ENCODE measurements around the gene FMR1. TPM values are rescaled to one million over a fixed set of nuclear protein-coding genes. Genes with fewer than 3 reads are reported as not detected.

Gene FMR1
- total RNA-seq (2014; rRNA removed) (24.4 and 37.7 TPM in 2 replicates), Bru-seq, nascent RNA (percentile 75 among the genes with signal in this experiment), BruChase-seq, experiment 1, labeled RNA remaining after a 6-hour chase (percentile 78 among the genes with signal in this experiment), BruChase-seq, experiment 2, labeled RNA remaining after a 2-hour chase (percentile 82 among the genes with signal in this experiment)
- long read RNA-seq, full-length matches to known transcripts, result 26 of 87 reads
- long read RNA-seq, partial matches to known transcripts, result 13 of 87 reads
- long read RNA-seq, other reads (novel, unspliced or antisense), result 48 of 87 reads

GRCh38 chrX:147911192-147912022 is at the start of gene FMR1:
TSS of gene FMR1 (plus strand) at chrX:147911919. CDS start at chrX:147912180, 261 bp downstream.
- Histone ChIP-seq H3K27me3 (ENCODE audit: low read length) (no peaks in the 10 kb centered on the region), H3F3A (ENCODE audit: low read length, unreplicated experiment) (no peaks in the 10 kb centered on the region), H4K20me1 (ENCODE audit: low read length) (peaks cover 17% of the 10 kb centered on the region), H3K27ac (ENCODE audit: low read length) (peak within 1 kb of the TSS; percentile 43), H3K9me2 (replicated peaks; ENCODE audit: low read length) (no peaks in the 10 kb centered on the region), H3K4me1 (ENCODE audit: insufficient read depth, low read length) (peaks cover 15% of the 10 kb centered on the region), H3K4me2 (ENCODE audit: low read length) (peak within 1 kb of the TSS; percentile 94), H2AFZ (ENCODE audit: low read length) (peak within 1 kb of the TSS; percentile 86), H3K79me2 (ENCODE audit: low read length) (peaks cover 44% of the 10 kb centered on the region), H3K9me3 (ENCODE audit: low read length) (no peaks in the 10 kb centered on the region), H3K4me3 (ENCODE audit: low read length) (peak within 1 kb of the TSS; percentile 96), H3K36me3 (ENCODE audit: low read depth, low read length) (no peaks in the 10 kb centered on the region), H3K9ac (ENCODE audit: low read length) (peak within 1 kb of the TSS; percentile 87)
- ATAC-seq, result peak; percentile 72
- BruUV-seq (replicated peaks), result no TSS peak
- ChIA-PET POLR2A (ENCODE audit: unreplicated experiment) (no interaction called here), CTCF (no interaction called here)
- intact Hi-C loops (cut with micrococcal nuclease), result no loop called here
- no peak for TF ChIP-seq EZH2phosphoT487 (IDR thresholded peaks at IDR 0.05; ENCODE audit: borderline replicate concordance, low read length)
- no peak for TF ChIP-seq CTCF (conservative IDR thresholded peaks at IDR 0.05; ENCODE audit: low read depth, low read length)
- TF ChIP-seq EZH2 (IDR thresholded peaks at IDR 0.05; ENCODE audit: low read length, unreplicated experiment), result no peak
- DNase-seq, result peak; percentile 90

- no peak overlapping the region for H3K9ac ChIP-seq (ENCODE audit: low read length)
- no peaks in the 10 kb centered on the region for H3K9me2 ChIP-seq (replicated peaks; ENCODE audit: low read length)
- ChIA-PET CTCF (no interaction called here), POLR2A (ENCODE audit: unreplicated experiment) (no interaction called here)
- no peaks in the 10 kb centered on the region for H3K79me2 ChIP-seq (ENCODE audit: low read length)
- intact Hi-C loops (cut with micrococcal nuclease), result no loop called here
- BruUV-seq (replicated peaks), result no TSS peak
- H3K4me2 ChIP-seq (ENCODE audit: low read length), result no peak overlapping the region
- H3K9me3 ChIP-seq (ENCODE audit: low read length), result no peaks in the 10 kb centered on the region
- no peaks in the 10 kb centered on the region for H3K36me3 ChIP-seq (ENCODE audit: low read depth, low read length)
- no peak overlapping the region for H3K4me3 ChIP-seq (ENCODE audit: low read length)
- no peaks in the 10 kb centered on the region for H3K27me3 ChIP-seq (ENCODE audit: low read length)
- H2AFZ ChIP-seq (ENCODE audit: low read length), result no peak overlapping the region
- no peak overlapping the region for H3K27ac ChIP-seq (ENCODE audit: low read length)
- no peaks in the 10 kb centered on the region for H4K20me1 ChIP-seq (ENCODE audit: low read length)
- no peaks in the 10 kb centered on the region for H3F3A ChIP-seq (ENCODE audit: low read length, unreplicated experiment)
- ATAC-seq (no peak), DNase-seq (no peak)
- TF ChIP-seq CTCF (conservative IDR thresholded peaks at IDR 0.05; ENCODE audit: low read depth, low read length) (no peak), EZH2 (IDR thresholded peaks at IDR 0.05; ENCODE audit: low read length, unreplicated experiment) (no peak), EZH2phosphoT487 (IDR thresholded peaks at IDR 0.05; ENCODE audit: borderline replicate concordance, low read length) (no peak)
- H3K4me1 ChIP-seq (ENCODE audit: insufficient read depth, low read length), result no peaks in the 10 kb centered on the region
These were observed 35.7 kb upstream of the FMR1 start for GRCh38 chrX:147875866-147876596.
